H9 (cell line): ENCODE measurements around the gene SLCO4A1. TPM values are rescaled to one million over a fixed set of nuclear protein-coding genes. Genes with fewer than 3 reads are reported as not detected.
A peak's percentile ranks its signal among the peaks of the same experiment; 100 is the strongest.

Source experiments
- DNase-seq: peaks from one replicate; pipeline ENCODE4 v3.0.0-alpha.2; 2017
- H2AFZ ChIP-seq: one replicate; pipeline ENCODE4 v1.6.1; 2013; ENCODE audit warnings: mild to moderate bottlenecking, low read length, control low read depth, moderate library complexity
- H2AK5ac ChIP-seq: 2 replicates; pipeline ENCODE4 v1.6.1; 2013; ENCODE audit warnings: low read length, control low read depth, mixed read lengths; ENCODE audit not compliant: insufficient read length
- H2BK120ac ChIP-seq: one replicate; pipeline ENCODE4 v1.6.1; 2013; ENCODE audit warnings: low read depth, mild to moderate bottlenecking, low read length, control low read depth, inconsistent platforms; ENCODE audit not compliant: poor library complexity, severe bottlenecking
- H2BK12ac ChIP-seq: 2 replicates; pipeline ENCODE4 v1.6.1; 2013; ENCODE audit warnings: low read length, control low read depth, mixed read lengths, low read depth; ENCODE audit not compliant: insufficient read length
- H2BK15ac ChIP-seq: 2 replicates; pipeline ENCODE4 v1.6.1; 2013; ENCODE audit warnings: low read depth, low read length, control low read depth
- H2BK20ac ChIP-seq: one replicate; pipeline ENCODE4 v1.6.1; 2013; ENCODE audit warnings: low read depth, mild to moderate bottlenecking, low read length, control low read depth, inconsistent platforms; ENCODE audit not compliant: poor library complexity, severe bottlenecking
- H2BK5ac ChIP-seq: 2 replicates; pipeline ENCODE4 v1.6.1; 2013; ENCODE audit warnings: low read length, control low read depth, mixed read lengths; ENCODE audit not compliant: insufficient read length
- H3K14ac ChIP-seq: 2 replicates; pipeline ENCODE4 v1.6.1; 2013; ENCODE audit warnings: low read length, control low read depth; ENCODE audit not compliant: insufficient read depth
- H3K18ac ChIP-seq: 2 replicates; pipeline ENCODE4 v1.6.1; 2013; ENCODE audit warnings: low read depth, mild to moderate bottlenecking, mixed read lengths, low read length, control low read depth; ENCODE audit not compliant: insufficient read length
- H3K23ac ChIP-seq: 2 replicates; pipeline ENCODE4 v1.6.1; 2013; ENCODE audit warnings: low read length, control low read depth, mixed read lengths, low read depth; ENCODE audit not compliant: insufficient read length
- H3K23me2 ChIP-seq: 2 replicates; pipeline ENCODE4 v1.6.1; 2013; ENCODE audit warnings: low read depth, mild to moderate bottlenecking, mixed read lengths, low read length, control low read depth; ENCODE audit not compliant: insufficient read length, poor library complexity, severe bottlenecking
- H3K27ac ChIP-seq: 2 replicates; pipeline ENCODE4 v1.5.1; 2013; ENCODE audit warnings: low read length, control low read depth, mixed read lengths, low read depth; ENCODE audit not compliant: insufficient read length
- H3K27me3 ChIP-seq: 2 replicates; pipeline ENCODE4 v1.6.1; 2013; ENCODE audit warnings: low read length, control low read depth, inconsistent platforms; ENCODE audit not compliant: insufficient read depth
- H3K4ac ChIP-seq: 2 replicates; pipeline ENCODE4 v1.6.1; 2013; ENCODE audit warnings: low read depth, mild to moderate bottlenecking, control low read depth, inconsistent platforms, low read length, moderate library complexity
- H3K4me1 ChIP-seq: 2 replicates; pipeline ENCODE4 v1.6.1; 2013; ENCODE audit warnings: low read length, control low read depth, inconsistent platforms; ENCODE audit not compliant: insufficient read depth
- H3K4me2 ChIP-seq: 2 replicates; pipeline ENCODE4 v1.6.1; 2013; ENCODE audit warnings: low read length, control low read depth, mixed read lengths; ENCODE audit not compliant: insufficient read length, insufficient read depth
- H3K56ac ChIP-seq: 2 replicates; pipeline ENCODE4 v1.6.1; 2013; ENCODE audit warnings: low read depth, mild to moderate bottlenecking, mixed read lengths, low read length, control low read depth; ENCODE audit not compliant: insufficient read length
- H3K79me1 ChIP-seq: 2 replicates; pipeline ENCODE4 v1.6.1; 2013; ENCODE audit warnings: low read depth, mild to moderate bottlenecking, moderate library complexity, low read length, control low read depth, inconsistent platforms; ENCODE audit not compliant: insufficient read depth, poor library complexity, severe bottlenecking
- H3K79me2 ChIP-seq: 2 replicates; pipeline ENCODE4 v1.6.1; 2013; ENCODE audit warnings: low read length, control low read depth, inconsistent platforms; ENCODE audit not compliant: insufficient read depth
- H3K9ac ChIP-seq: 2 replicates; pipeline ENCODE4 v1.6.1; 2013; ENCODE audit warnings: low read length, control low read depth, mixed read lengths; ENCODE audit not compliant: insufficient read length; ENCODE audit errors: extremely low read depth
- H3K9me3 ChIP-seq: one replicate; pipeline ENCODE4 v1.6.1; 2013; ENCODE audit warnings: low read depth, low read length, inconsistent platforms; ENCODE audit not compliant: control insufficient read depth
- H3T11ph ChIP-seq: one replicate; pipeline ENCODE4 v1.6.1; 2013; ENCODE audit warnings: mild to moderate bottlenecking, low read length, control low read depth, inconsistent platforms
- H4K20me1 ChIP-seq: one replicate; pipeline ENCODE4 v1.6.1; 2013; ENCODE audit not compliant: control insufficient read depth, insufficient read length, insufficient read depth
- H4K5ac ChIP-seq: 2 replicates; pipeline ENCODE4 v1.6.1; 2013; ENCODE audit warnings: low read depth, mild to moderate bottlenecking, mixed read lengths, low read length, control low read depth; ENCODE audit not compliant: insufficient read length
- H4K8ac ChIP-seq: replicated peaks from 2 replicates; pipeline ENCODE4 v1.6.1; 2013; ENCODE audit warnings: low read length, control low read depth, mixed read lengths, low read depth; ENCODE audit not compliant: insufficient read length
- H4K91ac ChIP-seq: 2 replicates; pipeline ENCODE4 v1.6.1; 2013; ENCODE audit warnings: low read depth, mild to moderate bottlenecking, moderate library complexity, mixed read lengths, low read length, control low read depth; ENCODE audit not compliant: insufficient read length
- H3K27ac Mint-ChIP-seq, 3 experiments: 2 replicates in 2 of 3; 3 replicates in 1 of 3; pipeline ENCODE4 v1.8.0; 2020 to 2021; ENCODE audit warnings: mixed read lengths in 3 of 3, mild to moderate bottlenecking in 1 of 3, moderate library complexity in 1 of 3
- H3K27me3 Mint-ChIP-seq: 2 replicates; pipeline ENCODE4 v1.8.0; 2021; ENCODE audit warnings: low read depth, mild to moderate bottlenecking, moderate library complexity, mixed read lengths
- H3K36me3 Mint-ChIP-seq, 3 experiments: 2 replicates in 2 of 3; 3 replicates in 1 of 3; pipeline ENCODE4 v1.8.0; 2020 to 2021; ENCODE audit warnings: low read depth in 3 of 3, mixed read lengths in 3 of 3; ENCODE audit not compliant: insufficient read depth in 1 of 3
- H3K4me1 Mint-ChIP-seq, 2 experiments: 2 replicates each; pipeline ENCODE4 v1.8.0; 2020; ENCODE audit warnings: mixed read lengths in 2 of 2
- H3K4me3 Mint-ChIP-seq, 2 experiments: 2 replicates in 1 of 2; 3 replicates in 1 of 2; pipeline ENCODE4 v1.8.0; 2020 to 2021; ENCODE audit warnings: mild to moderate bottlenecking in 2 of 2, mixed read lengths in 2 of 2, moderate library complexity in 1 of 2
- H3K9me3 Mint-ChIP-seq, 2 experiments: 2 replicates in 1 of 2; 3 replicates in 1 of 2; pipeline ENCODE4 v1.8.0; 2020; ENCODE audit warnings: mild to moderate bottlenecking in 2 of 2, mixed read lengths in 2 of 2, moderate library complexity in 1 of 2
- WGBS: extraction: QIAGEN DNeasy Blood & Tissue Kit; methylation state at CpG from one replicate; pipeline ENCODE4 v1.1.7; 2013; ENCODE audit warnings: missing lambda C conversion rate, low lambda C conversion rate, mixed read lengths; ENCODE audit not compliant: insufficient read length; ENCODE audit errors: extremely low coverage; 5-methylcytosine and 5-hydroxymethylcytosine counted together
- total RNA-seq: library from RNA; stranded (reverse); gene quantifications from 2 replicates; pipeline ENCODE4 v1.2.1, GENCODE V29; 2021
- TF ChIP-seq, protein P1 (sequence below): fragments of 200-600 bp; sonication (generic); conservative IDR thresholded peaks from 3 replicates; pipeline ENCODE4 v1.8.0; 2021; ENCODE audit warnings: antibody characterized with exemption, mild to moderate bottlenecking

SLCO4A1 gene
- total RNA-seq, 1 experiment from 2014 or later: 9.4 TPM

DNA sequence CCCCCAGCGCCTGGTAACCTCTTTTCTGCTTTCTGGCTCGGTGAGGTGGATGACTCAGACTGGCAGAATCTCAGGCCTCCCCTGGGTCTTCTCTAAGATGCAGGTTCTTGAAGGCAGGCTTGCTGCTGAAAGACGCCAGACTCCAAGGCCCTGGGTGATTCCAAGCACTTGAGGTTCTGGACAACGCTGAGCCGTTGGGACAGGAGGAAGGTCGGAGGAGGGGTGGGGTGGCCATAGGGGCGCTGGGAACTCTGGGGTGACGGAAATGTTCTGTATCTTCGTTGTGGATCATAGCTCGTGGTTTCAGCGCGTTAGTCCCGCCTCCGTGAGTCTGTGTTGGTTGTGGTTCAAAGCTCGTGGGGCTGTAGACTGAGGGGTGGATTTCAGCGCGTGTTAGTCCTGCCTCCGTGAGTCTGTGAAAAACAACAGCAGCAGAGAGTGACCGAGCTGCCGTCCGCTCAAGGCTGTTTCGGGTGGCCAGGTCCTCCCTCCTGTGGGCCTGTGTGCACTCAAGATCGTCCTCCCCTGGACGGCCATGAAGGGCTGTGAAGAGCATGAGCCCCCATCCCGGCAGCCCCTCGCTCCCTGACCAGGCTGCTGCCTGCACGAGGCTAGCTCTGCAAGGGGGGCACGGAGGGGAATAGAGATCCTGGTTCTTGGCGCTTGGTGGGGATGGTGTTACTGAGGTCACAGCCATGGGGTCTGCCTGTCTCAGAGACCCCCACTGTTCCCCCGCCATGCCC, 74.1 kb downstream of the SLCO4A1 start:
- H3K79me2 ChIP-seq: no peaks in the 10 kb centered on the region
- H4K5ac ChIP-seq: no peak overlapping the region
- no peak overlapping the region for H2BK120ac ChIP-seq
- H4K91ac ChIP-seq: no peak overlapping the region
- no peak overlapping the region for H4K8ac ChIP-seq
- DNase-seq: no peak
- H2BK20ac ChIP-seq: no peak overlapping the region
- H3K4me1 ChIP-seq: no peaks in the 10 kb centered on the region
- Mint-ChIP-seq H3K27ac (peak overlapping the region in 1 of 3 experiments; percentile 56; a peak in 1 of 7 replicates), H3K9me3 (peaks cover 11 to 18% of the 10 kb centered on the region in 2 experiments), H3K4me1 (peaks cover 0 to 6% of the 10 kb centered on the region in 2 experiments; a peak in 2 of 4 replicates), H3K36me3 (peaks cover 2 to 10% (median 2%) of the 10 kb centered on the region in 3 experiments; a peak in 6 of 7 replicates), H3K4me3 (no peak overlapping the region), H3K27me3 (peaks cover 78% of the 10 kb centered on the region)
- no peak overlapping the region for H3K23ac ChIP-seq
- H3K27ac ChIP-seq: no peak overlapping the region
- H2BK12ac ChIP-seq: no peak overlapping the region
- peaks cover 2% of the 10 kb centered on the region for H4K20me1 ChIP-seq
- no peak overlapping the region for H2AFZ ChIP-seq
- no CpG with 5 or more reads among the region's 30 CpGs for WGBS
- H3K4me2 ChIP-seq: no peak overlapping the region
- no peak overlapping the region for H2BK5ac ChIP-seq
- H3K23me2 ChIP-seq: no peaks in the 10 kb centered on the region
- no peak overlapping the region for H3K9ac ChIP-seq
- no peaks in the 10 kb centered on the region for H3K27me3 ChIP-seq
- H3T11ph ChIP-seq: no peak overlapping the region
- TF ChIP-seq, protein P1, sequence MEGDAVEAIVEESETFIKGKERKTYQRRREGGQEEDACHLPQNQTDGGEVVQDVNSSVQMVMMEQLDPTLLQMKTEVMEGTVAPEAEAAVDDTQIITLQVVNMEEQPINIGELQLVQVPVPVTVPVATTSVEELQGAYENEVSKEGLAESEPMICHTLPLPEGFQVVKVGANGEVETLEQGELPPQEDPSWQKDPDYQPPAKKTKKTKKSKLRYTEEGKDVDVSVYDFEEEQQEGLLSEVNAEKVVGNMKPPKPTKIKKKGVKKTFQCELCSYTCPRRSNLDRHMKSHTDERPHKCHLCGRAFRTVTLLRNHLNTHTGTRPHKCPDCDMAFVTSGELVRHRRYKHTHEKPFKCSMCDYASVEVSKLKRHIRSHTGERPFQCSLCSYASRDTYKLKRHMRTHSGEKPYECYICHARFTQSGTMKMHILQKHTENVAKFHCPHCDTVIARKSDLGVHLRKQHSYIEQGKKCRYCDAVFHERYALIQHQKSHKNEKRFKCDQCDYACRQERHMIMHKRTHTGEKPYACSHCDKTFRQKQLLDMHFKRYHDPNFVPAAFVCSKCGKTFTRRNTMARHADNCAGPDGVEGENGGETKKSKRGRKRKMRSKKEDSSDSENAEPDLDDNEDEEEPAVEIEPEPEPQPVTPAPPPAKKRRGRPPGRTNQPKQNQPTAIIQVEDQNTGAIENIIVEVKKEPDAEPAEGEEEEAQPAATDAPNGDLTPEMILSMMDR: no peak
- H3K9me3 ChIP-seq: peaks cover 4% of the 10 kb centered on the region
- H2AK5ac ChIP-seq: no peak overlapping the region
- H3K56ac ChIP-seq: no peak overlapping the region
- no peak overlapping the region for H2BK15ac ChIP-seq
- H3K18ac ChIP-seq: no peak overlapping the region
- H3K4ac ChIP-seq: no peak overlapping the region
- no peaks in the 10 kb centered on the region for H3K79me1 ChIP-seq
- 0 out of 2 replicates have a peak overlapping the region, but pooled peaks have one; percentile 0 for H3K14ac ChIP-seq
